ENCODE data around the gene GPR89A.
"Not testable (repeated sequence)": the region's sequence is repeated elsewhere in the genome, so short reads cannot be mapped to it uniquely, and the experiment has no call there.

Gene GPR89A

GRCh38 chr1:145718465-145718864, 110.7 kb downstream of the GPR89A start:
- DNase-seq (ENCODE audit: low spot score) = not testable (repeated sequence)

GRCh38 chr1:145719230-145720079, 111.7 kb downstream of the GPR89A start, which contains the start of gene CD160:
Gene CD160 (plus strand): TSS chr1:145719499. CDS start chr1:145728328, 8,829 bp downstream.
- no peak for DNase-seq (ENCODE audit: low spot score)

All from ecto neural progenitor cell (in vitro differentiated cells).